AG10803 (cell line): ENCODE measurements around the gene CORO7.

ENCODE experiments used
- DNase-seq: peaks from one replicate; pipeline ENCODE4 v3.0.0; 2010; ENCODE audit warnings: low read depth
- H3K4me3 ChIP-seq: 2 replicates; pipeline ENCODE4 v1.5.1; 2011; ENCODE audit warnings: mild to moderate bottlenecking, low read length, control low read depth
- TF ChIP-seq, protein P1 (sequence below): conservative IDR thresholded peaks from 2 replicates; pipeline ENCODE4 v1.5.1; 2011; ENCODE audit warnings: mild to moderate bottlenecking, low read length, control low read depth, inconsistent platforms

CORO7 gene

DNA sequence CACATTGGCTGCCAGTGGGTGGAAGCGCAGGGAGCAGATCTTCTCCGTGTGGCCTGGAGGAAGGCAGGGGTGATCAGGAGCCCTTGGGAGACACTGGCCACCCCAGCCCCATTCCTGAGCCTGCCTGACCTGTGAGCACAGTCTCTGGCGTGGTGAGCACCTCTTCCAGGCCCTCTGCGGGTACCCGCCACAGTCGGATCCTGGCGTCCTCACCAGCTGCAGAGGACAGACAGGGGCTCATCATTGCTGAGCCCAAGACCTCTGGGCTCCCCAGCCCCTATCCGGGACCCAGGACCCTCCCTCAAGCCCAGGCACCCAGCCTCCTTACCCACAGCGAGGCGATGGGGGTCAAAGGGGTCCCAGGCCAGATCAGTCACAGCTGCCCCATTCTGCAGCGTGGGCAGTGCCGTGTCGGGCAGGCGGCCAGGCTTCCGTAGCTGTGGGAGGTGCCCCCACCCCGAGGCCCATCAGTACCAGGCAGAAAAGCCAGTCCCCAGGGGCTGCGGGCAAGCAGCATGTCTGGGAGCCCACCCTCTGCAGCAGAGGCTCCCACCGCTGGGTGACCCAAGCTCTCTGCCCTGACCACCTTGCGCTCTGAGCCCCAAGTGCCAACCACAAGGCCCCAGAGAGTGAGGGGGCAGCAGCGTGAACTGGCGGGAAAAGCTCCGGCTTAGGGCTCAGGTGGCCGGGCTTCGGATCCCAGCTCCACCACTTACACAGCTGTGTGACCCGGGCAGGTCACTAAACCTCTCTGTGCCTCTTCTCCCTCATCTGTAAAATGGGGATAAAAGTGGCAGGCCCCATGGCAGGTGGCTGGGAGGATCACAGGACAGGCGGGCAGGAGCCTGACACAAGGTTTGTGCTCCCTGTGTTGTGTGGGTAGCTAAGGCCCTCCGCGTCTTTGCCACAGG is 55.1 kb downstream of the CORO7 start:
- TF ChIP-seq, protein P1, sequence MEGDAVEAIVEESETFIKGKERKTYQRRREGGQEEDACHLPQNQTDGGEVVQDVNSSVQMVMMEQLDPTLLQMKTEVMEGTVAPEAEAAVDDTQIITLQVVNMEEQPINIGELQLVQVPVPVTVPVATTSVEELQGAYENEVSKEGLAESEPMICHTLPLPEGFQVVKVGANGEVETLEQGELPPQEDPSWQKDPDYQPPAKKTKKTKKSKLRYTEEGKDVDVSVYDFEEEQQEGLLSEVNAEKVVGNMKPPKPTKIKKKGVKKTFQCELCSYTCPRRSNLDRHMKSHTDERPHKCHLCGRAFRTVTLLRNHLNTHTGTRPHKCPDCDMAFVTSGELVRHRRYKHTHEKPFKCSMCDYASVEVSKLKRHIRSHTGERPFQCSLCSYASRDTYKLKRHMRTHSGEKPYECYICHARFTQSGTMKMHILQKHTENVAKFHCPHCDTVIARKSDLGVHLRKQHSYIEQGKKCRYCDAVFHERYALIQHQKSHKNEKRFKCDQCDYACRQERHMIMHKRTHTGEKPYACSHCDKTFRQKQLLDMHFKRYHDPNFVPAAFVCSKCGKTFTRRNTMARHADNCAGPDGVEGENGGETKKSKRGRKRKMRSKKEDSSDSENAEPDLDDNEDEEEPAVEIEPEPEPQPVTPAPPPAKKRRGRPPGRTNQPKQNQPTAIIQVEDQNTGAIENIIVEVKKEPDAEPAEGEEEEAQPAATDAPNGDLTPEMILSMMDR, result no peak
- H3K4me3 ChIP-seq, result no peak overlapping the region
- no peak for DNase-seq

DNA sequence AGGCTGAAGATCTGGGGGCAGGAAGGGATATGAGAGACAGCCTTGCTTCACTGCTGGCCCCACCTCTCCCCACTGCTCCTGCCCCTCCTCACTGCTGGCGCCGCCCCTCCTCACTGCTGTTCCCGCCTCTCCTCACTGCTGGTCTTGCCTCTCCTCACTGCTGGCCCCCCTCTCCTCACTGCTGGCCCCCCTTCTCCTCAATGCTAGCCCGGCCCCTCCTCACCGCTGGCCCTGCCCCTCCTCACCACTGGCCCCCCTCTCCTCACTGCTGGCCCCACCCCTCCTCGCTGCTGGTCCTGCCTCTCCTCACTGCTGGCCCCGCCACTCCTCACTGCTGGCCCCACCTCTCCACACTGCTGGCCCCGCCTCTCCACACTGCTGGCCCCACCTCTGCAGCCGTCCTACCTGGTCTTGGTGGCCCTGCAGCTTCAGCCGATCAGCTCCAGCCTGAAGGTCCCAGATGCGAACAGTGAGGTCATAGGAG is 55.8 kb downstream of the CORO7 start:
- TF ChIP-seq, protein P1, result no peak
- no peak for DNase-seq
- no peak overlapping the region for H3K4me3 ChIP-seq

DNA sequence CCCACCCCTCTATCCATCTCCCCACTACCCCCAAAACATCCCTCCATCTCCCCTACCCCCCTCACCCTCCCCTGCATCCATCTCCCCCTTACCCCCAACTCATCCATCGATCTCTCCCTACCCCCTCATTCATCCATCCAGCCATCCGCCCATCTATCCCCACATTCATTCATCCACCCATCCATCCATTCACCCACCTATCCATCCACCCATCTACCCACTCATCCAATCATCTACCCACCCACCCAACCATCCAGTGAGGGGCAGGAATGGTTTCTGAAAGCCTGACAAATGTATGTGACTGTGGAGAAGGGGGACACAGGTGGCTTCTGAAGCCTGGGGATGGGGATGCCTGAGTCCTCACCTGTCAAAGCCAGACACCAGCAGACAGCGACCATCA is 56.5 kb downstream of the CORO7 start:
- no peak overlapping the region for H3K4me3 ChIP-seq
- DNase-seq, result no peak
- TF ChIP-seq, protein P1, result no peak

DNA sequence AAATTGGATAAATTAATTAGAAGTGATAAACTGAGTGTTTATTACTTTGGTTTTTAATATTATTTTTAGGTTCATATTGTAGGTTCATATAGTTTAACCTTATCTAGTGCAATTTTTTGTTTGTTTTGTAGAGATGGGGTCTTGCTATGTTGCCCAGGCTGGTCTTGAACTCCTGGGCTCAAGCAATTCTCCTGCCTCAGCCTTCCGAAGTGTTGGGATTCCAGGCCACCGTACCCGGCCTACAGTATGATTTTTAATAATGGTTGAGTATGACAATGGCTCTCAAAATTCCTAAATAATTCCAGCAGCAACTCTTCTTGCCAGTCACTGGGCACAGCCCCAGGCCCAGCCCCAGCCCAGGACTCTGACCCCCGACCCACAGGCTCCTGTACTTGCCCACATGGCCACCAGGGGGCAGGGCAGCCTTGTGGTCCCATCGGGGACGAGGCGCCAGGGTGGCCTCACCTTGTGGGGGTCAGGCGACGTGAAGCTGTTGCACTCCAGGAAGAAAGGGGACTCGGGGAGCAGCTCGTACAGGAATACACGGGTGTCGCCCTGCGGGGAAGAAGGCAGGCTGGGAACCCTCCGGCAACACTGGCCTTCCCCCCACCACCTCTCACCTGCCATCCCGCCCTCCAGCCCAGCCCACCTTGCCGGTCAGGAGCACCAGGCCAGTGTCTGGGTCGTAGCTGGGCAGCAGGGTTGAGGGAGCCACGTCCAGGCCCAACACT is 57.4 kb downstream of the CORO7 start:
- H3K4me3 ChIP-seq, result no peak overlapping the region
- TF ChIP-seq, protein P1, result peak; percentile 85
- DNase-seq, result no peak

DNA sequence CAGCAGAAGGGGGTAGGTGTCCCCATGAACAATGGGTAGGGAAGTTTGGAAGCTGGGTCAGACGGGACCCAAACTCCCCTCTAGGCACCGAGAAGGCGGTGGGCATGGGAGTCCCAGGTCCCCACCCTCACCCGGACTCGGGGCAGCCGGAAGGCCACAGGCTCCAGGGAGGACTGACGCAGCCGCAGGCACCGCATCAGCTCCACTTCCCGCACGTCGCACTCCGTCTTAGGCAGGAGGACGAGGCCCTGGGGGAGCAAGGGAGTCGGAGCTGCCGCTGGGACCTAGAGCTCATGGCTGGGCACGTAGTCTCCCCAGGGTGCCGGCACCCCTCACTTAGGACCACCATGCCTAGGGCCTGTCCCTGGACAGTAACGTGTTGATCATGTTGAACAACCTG is 58.2 kb downstream of the CORO7 start:
- TF ChIP-seq, protein P1, result no peak
- no peak for DNase-seq
- H3K4me3 ChIP-seq, result no peak overlapping the region

DNA sequence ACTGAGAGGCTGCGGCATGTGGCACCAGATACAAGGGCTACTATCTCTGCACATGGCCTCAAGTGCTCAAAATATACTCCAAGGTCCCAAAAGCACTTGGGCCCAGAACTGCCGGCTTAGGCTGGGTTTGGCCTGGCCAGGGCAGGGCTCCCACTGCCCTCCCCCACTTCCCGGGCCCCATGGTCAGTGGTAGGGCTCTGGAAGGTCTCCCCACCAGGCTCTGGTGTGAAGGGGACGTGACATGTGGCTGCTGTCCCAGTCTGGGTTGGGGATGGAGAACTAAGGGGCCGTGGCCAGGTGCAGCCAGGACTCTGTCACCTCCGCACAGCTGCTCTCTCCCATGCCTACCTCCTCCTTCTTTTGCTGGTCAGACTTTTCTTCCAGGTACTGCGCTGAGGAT is 59.6 kb downstream of the CORO7 start:
- H3K4me3 ChIP-seq, result no peak overlapping the region
- DNase-seq, result no peak
- TF ChIP-seq, protein P1, result no peak
